Activated effector memory CD4-positive, alpha-beta T cell treated with anti-CD3 and anti-CD28 coated beads, Interleukin-2, amount 50 U/mL, for 16 hours (primary cell): ENCODE measurements around the gene RAB6A.
"Not testable (repeated sequence)": the region's sequence is repeated elsewhere in the genome, so short reads cannot be mapped to it uniquely, and the experiment has no call there.

ENCODE experiments used
- DNase-seq: peaks from one replicate; pipeline ENCODE4 v3.0.0-alpha.2; 2020

The RAB6A gene

DNA sequence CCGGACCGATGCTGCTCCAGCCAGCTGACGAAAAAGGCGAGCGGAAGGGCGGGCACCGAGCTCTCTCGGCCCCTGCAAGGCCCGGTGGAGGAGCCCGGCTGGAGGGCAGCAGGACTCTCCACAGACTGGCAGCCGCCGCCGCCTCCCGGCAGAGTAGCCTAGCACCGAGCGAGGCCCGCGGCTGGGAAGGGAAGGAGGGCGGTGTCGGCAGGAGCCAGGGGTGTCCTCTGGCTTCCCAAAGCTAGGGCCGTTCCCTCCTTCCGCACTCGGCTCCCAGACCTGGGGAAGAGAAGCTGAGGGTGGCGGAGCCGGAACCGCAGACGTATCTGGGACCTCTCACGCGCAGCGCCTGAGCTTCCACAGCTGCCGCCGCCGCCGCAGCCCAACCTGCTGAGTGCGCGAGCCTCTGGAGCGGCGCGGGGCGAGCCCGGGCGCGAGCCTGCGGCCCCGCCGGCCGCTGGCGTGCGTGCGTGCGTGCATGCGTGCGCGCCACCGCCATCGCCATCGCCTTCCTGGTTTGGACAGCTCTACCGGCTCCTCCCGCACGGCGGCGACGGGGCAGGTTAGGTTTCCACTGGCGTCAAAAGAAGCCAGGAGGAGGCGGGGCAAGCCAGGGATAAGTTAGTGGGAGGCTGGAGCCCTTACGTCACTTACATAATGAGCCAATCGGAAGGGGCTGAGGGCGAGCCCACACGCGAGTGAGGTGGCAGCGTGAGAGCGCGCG is at the start of gene RAB6A:
Gene RAB6A, minus strand, starts transcription at position 396 of the 724 bp plus-strand sequence. CDS start 439 bp downstream, outside the sequence.
- DNase-seq: peak; percentile 100

DNA sequence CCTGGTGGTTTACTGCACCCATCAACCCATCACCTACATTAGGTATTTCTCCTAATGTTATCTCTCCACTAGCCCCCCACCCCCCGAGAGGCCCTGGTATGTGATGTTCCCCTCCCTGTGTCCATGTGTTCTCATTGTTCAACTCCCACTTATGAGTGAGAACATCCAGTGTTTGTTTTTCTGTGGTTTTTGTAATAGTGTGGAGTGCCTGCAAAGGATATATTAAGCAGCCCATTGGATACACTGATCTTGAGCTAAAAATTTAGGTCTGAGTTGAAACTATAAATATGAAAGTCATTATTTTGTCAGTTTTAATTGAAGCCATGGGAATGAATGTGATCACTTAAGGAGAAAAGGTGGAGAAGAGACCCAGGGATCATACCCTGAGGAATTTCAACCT is 49.8 kb upstream of the RAB6A start:
- no peak for DNase-seq

DNA sequence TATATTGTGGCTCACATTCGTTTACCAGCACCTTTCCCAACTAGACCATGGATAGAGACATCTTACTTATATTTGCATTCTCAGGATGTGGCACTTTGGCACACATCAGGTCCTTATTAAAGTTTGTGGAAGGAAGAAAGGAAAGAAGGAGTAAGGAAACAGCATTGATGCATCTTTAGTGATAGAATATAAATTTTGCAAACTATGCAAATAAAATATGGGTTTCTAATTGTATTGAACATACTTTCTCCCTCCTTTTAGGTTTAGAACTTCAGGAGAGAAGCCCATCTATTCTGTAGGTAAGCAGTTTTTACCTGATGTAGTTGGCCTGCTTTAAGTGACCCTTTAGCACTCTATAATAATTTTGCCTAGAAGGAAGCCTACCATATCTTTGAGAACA is 47.2 kb upstream of the RAB6A start:
- no peak for DNase-seq

DNA sequence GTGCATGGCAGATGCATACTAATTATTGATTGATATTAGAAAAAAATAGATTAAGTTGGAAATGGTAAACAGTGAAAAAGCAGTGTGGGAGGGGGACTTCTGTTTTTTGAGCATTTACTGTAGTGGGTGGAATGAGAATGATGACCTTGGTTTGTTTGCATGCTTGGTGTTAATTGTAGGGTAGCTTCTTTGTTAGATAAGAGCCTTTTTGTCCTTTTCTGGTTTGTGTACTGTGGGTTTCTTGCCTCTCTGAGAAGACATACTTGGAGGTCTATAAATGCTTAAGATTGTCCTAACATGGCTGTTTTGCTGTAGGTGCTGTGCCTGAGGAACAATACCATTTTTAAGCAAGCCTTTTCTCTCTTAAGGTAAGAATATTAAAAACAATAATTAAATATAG is 43.8 kb upstream of the RAB6A start:
- DNase-seq: no peak

DNA sequence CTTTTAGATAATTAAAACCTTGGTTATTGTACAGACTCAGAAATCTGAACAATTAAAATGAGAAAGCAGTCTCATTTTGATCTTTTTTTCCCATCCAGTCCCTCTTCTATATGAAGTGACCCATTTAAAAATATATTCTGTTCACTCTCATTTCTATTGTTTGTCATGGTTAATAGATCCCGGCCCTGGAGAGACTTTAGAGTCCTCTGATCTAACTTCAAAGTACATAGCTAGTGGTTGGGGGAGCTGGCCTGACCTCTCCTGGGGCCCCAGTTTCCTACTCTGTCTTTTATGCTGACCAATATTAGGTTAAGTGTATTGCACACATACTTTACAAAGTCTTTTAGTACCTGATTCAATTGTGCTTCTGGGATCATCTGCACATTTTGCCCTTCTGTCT is 40.3 kb upstream of the RAB6A start:
- DNase-seq: no peak

DNA sequence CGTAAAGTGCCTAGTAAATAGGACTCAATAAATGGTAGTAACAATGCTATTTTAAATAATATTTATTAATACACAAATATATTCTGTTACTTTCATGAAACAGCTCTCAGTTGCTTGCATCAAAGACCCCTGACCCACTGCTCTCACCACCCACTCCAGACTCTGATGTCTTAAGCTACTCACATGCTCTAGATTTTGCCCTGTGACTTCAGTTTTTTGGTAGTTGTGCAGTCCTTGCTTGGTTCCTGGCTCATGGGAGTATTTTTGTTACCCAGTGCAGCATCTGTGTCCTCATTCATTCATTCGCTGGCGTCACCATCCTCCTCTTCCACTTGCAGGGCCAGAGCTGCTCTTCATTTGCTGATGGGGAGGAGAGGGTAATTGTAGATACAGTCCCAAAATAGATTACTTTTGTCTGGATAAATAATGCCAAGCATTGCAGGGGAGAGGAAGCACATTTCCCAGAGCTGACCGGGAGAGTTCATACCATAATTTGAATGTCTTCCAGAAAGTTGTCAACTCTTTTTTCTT is 39.5 kb upstream of the RAB6A start:
- no peak for DNase-seq

DNA sequence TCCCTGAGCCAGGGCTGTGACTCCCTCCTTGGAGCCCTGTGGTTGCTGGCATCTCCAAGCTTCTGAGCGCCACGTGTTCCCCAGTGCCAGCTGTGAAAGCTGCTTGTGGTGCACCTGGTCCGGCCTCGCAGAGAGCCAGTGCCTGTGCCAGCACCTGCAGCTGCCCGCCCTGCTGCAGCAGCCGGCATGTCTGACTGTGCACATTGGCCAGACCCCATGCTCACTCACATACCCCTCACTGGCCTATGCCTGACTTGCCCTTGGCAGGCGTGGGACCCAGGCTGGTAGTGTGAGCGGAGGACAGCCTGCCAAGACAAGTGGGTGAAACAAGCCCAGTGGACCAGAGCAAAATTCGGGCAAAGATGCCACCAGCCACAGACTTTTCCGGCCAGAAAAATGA is 36.6 kb upstream of the RAB6A start:
- no peak for DNase-seq

DNA sequence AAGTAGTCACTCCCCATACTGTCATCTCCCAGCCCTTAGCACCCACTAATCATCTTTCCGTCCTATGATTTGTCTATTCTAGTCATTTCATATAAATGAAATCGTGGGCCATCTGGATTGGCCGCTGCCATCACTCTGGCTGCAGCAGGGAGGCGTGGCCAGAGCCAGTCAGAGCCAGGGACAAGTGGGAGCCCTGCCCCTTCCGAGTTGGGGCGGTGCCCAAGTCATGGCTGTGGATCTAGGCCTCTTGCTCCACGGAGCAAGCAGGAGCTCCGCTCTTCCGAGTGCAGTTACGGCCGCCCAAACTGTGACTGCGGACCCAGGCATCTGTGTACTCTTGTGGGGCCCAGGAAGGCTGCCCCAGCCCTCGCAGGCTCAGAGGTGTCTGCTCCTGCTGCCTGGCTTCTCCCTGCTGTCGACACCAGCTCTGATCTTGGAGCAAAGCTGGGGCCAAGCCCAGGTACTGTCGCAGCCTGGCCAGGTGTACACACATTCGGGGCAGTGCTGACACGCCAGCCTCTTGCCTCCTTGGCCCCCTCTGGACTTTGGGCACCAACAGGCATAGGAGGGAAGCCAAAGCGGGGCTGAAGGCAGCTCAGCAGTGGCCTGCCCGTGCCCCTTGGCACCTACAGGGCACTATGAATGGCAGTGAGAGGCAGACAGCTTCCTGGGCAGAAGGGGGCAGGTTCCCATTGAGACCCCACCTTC is 35.2 kb upstream of the RAB6A start:
- DNase-seq: no peak

DNA sequence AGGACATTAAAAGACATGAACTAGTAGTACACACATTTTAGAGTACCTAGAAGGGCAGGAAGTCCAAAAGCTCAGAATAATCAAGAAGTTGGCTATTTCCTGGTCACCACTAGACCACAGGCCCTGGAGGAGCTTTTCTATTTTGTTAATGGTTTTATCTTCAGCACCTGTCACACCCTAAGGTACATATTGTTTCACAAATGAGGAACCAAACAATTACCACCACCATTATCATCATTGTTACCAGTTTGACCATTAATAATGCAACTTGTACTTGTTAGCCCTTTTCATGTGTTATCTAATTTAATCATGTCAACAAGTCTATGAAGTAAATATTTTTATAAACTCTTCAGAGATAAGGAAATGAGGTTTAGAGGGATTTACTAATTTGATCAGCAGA is 31.7 kb upstream of the RAB6A start:
- DNase-seq: no peak

DNA sequence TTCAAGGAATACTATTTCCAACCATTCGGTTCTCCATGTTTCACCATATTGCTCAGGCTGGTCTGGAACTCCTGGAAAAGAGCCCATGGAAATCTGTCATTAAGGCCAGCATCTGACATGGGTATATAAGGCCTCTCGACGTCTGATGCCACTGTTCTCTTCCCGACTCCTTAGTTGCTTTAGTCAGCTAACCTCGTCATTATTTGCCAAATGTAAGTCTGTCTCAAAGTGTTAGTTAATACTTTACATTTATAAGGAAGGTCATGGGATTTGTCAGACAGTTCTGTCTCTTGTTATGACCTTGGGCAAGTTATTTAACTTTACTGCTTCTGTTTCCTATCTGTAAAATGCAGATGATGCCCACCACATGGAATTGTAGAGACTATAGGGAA is 28.4 kb upstream of the RAB6A start:
- no peak for DNase-seq

DNA sequence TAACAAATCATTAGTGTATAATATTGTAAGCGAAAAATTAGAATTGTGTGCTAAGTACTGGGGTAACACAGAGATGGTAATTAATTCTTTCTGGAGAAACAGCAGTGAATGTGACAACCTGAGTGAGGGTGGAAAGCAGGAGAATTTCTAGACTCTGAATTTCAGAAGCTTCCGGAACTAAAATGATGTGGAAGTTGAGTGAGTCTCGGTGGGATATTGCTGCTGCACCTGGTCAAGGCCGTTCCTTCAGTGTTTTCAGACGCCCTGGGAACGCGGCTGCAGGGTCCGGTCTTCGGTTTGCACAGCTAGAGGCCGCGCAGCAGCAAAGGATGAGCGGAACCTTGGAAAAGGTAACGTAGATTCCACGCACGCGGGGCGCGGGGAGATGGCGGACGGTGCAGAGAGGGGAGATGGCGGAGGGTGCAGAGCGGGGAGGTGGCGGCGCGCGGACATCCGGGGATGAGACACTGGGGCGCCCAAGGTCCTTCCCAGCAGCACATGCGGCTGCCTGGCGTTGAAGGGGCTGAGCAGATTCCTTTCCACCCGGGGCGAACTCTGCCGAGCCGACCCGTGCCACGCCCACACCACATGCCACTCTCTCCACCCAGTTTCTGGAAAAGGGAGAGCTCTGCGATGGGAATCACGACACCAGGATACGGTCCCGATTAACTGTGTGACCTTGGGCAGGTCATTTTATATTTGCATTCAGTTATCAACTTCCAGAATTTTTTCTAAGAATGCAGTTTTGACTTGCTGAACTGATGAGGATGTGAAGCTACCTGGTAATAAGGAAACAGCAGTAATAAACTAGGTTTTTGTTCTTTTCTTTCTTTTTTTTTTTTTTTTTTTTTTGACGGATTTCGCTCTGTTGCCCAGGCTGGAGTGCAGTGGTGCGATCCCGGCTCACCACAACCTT is 27.0 kb upstream of the RAB6A start, which contains the start of gene MRPL48:
Gene MRPL48, plus strand, starts transcription at position 232 of the 916 bp plus-strand sequence. Its CDS starts 98 bp downstream, at position 330.
- peak; percentile 95 for DNase-seq

DNA sequence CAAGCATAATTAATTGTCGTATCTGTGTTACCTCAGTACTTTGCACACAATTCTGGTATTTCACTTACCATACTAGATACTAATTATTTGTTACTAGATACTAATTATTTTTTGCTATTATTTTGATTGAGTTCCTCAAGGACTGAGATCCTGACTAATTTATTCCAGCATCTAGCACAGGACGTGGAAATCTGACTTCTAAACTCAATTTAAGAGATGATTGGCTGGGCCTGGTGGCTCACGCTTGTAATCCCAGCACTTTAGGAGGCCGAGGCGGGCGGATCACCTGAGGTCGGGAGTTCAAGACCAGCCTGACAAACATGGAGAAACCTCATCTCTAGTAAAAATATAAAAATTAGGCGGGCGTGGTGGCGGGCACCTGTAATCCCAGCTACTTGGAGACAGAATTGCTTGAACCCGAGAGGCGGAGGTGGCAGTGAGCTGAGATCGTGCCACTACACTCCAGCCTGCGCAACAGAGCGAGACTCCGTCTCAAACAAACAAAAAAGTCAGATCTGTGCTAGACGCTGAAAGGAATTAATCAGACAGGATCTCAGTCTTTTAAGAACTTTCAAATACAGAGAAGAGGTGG is 26.3 kb upstream of the RAB6A start:
- DNase-seq: no peak

DNA sequence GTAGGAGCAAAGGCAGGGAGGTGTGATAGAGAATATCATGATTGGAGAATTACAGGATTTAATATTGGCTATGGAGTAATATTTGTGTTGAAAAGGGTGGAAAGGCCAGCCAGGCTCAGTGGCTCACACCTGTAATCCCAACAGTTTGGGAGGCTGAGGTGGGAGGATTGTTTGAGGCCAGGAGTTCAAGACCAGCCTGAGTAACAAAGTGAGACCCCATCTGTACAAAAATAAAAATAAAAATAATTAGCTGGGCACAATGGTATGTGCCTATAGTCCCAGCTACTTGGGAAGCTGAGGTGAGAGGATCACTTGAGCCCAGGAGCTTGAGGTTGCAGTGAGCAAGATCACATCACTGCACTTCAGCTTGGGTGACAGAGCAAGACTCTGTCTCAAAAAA is 24.6 kb upstream of the RAB6A start:
- DNase-seq: not testable (repeated sequence)

DNA sequence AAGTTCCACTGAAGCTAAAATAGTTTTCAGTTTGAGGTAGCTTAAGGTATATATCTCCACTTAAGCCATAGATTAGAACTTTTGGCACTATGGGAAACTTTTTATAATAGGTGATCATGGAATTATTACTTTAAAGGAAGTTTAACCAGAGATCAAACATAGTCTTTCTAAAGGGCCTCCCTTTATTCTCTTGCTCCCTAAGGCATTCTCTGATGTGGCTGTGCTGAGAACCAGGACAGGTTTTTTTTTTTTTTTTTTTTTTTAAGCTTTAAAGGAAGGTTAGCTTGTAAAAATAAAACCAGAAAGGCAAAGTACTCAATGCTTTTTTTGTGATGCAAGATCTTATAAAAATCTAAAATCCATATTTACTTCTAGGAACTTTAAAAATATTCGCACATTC is 23.9 kb upstream of the RAB6A start:
- DNase-seq: no peak

DNA sequence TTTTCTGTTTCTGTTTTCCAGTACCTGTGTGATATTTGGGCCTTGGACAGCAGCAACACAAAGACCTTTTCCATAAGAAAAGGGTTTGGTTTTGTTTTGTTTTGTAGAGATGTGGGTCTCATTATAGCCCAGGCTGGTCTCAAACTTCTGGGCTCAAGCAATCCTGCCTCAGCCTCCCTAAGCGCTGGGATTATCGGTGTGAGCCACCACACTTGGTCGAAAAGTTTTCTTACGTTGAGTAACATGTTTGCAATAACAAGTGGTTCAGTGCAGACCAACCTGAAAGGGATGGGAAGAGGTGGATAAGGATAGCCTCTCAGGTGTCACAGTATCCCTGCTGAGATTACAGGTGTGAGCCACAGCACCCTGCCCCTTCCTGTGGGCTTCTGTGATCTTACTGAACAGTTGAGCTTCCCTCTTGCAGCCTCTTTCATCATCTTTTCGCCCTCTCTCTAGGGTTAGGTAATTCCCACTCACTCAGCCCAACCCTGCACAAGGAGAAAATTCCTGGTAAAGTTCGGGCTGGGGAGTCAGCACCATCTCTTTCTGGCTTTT is 23.3 kb upstream of the RAB6A start:
- no peak for DNase-seq

DNA sequence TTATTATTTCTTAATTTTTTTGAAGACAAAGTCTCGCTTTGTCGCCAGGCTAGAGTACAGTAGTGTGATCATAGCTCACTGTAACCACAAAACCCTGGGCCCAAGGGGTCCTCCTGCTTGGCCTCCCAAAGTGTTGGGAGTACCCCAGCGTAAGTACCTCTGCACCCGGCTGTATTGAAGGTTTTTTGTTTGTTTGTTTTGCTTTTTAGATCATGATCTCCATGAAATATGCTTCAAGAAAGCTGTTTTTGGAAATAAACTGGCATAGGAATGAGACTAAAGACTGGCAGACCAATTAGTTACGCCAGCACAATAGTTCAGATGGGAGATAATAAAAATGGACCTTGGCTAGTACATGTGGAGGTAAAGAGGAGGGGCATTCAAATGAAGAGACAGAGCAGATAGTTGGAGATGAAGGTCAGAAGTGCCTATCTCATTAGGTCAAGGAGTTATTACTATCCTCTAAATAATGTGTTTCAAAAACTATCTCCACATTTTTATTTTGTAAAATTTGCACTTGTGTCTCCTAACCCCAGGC is 22.7 kb upstream of the RAB6A start:
- no peak for DNase-seq

DNA sequence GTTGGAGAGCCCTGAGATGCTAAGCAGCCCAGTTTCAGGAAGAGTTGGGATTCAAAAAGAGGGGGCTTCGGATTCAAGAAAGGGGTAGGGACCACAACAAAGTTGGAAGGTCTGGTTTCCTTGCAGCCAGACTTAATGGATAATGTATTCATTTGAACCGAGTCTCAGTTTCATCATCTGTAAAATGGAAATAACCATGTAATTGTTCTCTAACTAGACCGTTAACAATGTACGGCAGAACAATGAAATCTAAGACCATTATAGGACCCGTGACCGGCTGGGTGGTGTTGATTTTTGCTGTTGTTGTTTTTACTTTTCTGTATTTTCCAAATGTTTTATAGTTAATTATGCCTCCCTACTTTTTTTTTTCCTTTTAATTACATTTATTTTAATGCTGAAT is 20.4 kb upstream of the RAB6A start:
- DNase-seq: no peak

DNA sequence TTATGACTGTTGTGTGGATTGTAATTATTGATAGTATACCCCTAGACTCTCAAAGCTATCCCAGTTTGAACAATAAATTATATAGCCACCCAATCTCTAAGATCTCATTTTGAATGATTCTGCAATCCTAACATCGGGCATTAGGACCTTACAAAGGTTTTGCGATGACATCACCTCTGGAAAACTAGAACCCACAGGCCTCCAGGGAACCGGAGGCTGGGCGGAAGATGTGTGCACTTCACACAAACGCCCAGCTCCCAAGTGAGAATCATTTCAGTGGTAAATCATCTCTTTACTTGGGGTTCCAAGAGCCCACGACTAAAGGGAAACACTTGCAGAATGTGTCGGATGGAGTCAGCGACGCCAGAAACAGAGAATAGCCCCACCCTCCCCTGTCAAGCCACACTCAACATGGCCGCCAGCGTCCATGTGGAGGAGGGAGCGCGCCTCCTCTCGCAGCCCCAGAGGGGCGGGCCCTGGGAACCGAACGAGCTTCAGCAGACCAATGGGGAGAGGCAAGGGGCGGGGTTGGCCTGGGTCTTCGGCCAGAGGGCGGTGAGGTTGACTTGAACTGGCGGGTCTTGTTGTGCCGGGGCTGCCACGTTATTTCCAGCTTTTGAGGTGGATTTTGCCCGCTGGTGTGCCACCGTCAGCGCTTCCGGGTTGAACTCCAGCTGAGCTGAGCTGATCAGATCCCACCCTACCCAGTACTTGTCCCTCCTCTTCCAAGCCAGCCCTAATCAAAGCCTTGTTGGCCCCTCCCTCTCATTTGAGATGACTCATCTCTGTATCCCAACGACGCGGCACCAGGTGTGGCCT is 18.4 kb upstream of the RAB6A start:
- DNase-seq: peak; percentile 99

DNA sequence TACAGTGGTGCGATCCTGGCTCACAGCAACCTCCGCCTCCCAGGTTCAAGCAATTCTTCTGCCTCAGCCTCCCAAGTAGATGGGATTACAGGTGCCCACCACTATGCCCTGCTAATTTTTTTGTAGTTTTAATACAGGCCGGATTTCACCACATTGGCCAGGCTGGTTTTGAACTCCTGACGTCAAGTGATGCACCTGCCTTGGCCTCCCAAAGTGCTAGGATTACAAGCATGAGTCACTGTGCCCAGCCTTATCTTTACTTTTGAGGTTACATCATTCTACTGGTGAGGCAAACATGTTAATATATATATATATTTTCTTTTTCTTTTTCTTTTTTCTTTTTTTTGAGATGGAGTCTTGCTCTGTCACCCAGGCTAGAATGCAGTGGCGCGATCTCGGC is 9.9 kb upstream of the RAB6A start:
- DNase-seq: not testable (repeated sequence)

DNA sequence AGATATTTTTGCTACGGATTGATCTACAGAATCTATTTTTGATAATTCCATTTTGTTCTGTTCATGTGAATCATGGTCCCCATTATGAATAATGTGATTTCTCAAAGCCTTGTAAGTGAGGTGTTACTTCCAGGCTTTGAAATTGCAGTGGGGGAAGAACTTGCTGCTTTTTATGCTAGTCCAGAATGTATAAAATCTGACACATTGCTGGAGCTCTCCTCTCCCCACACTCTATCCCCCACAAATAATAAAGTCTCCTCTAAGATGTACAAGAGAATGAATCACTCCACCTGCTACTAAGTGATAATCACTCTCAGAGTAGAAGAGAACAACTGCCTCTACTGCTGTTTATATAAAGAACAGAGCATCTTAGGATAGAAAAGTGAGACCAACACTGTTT is 5.9 kb upstream of the RAB6A start:
- no peak for DNase-seq

DNA sequence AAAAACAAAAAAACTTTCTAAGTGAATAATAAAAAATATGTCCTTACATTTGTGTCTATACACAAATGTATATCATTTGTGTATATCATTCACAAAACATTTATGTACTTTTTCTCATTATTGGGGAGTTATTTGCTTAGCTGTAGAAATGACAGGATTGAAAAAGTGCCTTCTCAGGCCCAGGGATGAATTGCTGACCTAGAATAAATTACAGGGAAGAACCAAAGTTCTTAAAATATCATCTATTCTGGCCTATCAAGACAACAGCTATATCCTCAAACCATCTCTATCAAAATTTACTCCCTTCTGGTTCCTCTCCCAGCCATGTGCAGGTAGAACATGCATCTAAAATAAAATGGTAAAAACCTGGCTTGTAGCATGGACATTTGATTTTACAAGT is 1.9 kb upstream of the RAB6A start:
- DNase-seq: no peak
